K562 (cell line): ENCODE data around the gene STRA6. TPM values are rescaled to one million over a fixed set of nuclear protein-coding genes. Genes with fewer than 3 reads are reported as not detected.

Source experiments
- ATAC-seq: fragments of 200-7000 bp; cut with Tn5 transposase; 3 replicates; pipeline ENCODE4 v1.9.1; 2020; ENCODE audit warnings: moderate library complexity
- BruUV-seq: library from RNA; stranded (reverse); fragments of 400-500 nt; replicated peaks from 2 replicates; lab custom pipeline; 2021; lab: Mats Ljungman, UMichigan
- CTCF ChIA-PET: fragments of 300-600 bp; formaldehyde crosslinking; extraction: SDS; loops from one replicate; lab custom pipeline; 2021; ENCODE audit warnings: low intra/inter-chr PET ratio; lab: Yijun Ruan, JAX
- POLR2A ChIA-PET: fragments of 300-600, 350-650 bp; sonication (Branson Sonifier 250); formaldehyde crosslinking; extraction: SDS; loops from one replicate; lab custom pipeline; 2021; ENCODE audit warnings: antibody characterized with exemption, inconsistent platforms; lab: Yijun Ruan, JAX
- DNase-seq, 4 experiments: peaks; one replicate each; pipeline versions ENCODE4 v3.0.0 to v3.0.0-alpha.2; 2011 to 2018; ENCODE audit warnings: low spot score in 3 of 4, mixed read lengths in 3 of 4; ENCODE audit errors: extremely low read depth in 1 of 4
- FAIRE-seq: peaks from 2 replicates; lab custom pipeline; 2011; peaks lifted over from hg19 to GRCh38; lab: Jason Lieb, UNC
- H2AFZ ChIP-seq: 2 replicates; pipeline ENCODE4 v1.6.0; 2011; ENCODE audit warnings: low read depth, low read length, control low read depth, inconsistent platforms
- H3K27ac ChIP-seq: fragments of 200-600 bp; 3 replicates; pipeline ENCODE4 v1.8.0; 2011; ENCODE audit warnings: low read depth, mild to moderate bottlenecking, control low read depth, inconsistent platforms, low read length, moderate library complexity, mixed read lengths; ENCODE audit errors: extremely low read depth
- H3K27me3 ChIP-seq, 2 experiments: fragments of 300-600 bp in 1 of 2; 2 replicates in 1 of 2; 3 replicates in 1 of 2; pipeline versions ENCODE4 v1.6.0 to v1.8.0; 2011; ENCODE audit warnings: inconsistent platforms in 2 of 2, low read length in 2 of 2, mild to moderate bottlenecking in 1 of 2, mixed read lengths in 1 of 2, moderate library complexity in 1 of 2; ENCODE audit not compliant: control insufficient read depth in 2 of 2, insufficient read depth in 2 of 2
- H3K36me3 ChIP-seq: fragments of 300-600 bp; 3 replicates; pipeline ENCODE4 v1.8.0; 2011; ENCODE audit warnings: mild to moderate bottlenecking, low read length, inconsistent platforms; ENCODE audit not compliant: control insufficient read depth, insufficient read depth
- H3K4me1 ChIP-seq, 2 experiments: fragments of 200-600 bp in 1 of 2; replicated peaks in 1 of 2; 2 replicates in 1 of 2; 3 replicates in 1 of 2; pipeline versions ENCODE4 v1.5.1 to v1.8.0; 2011; ENCODE audit warnings: inconsistent platforms in 2 of 2, low read length in 2 of 2, mild to moderate bottlenecking in 1 of 2, mixed read lengths in 1 of 2, moderate library complexity in 1 of 2; ENCODE audit not compliant: control insufficient read depth in 2 of 2, insufficient read depth in 2 of 2
- H3K4me2 ChIP-seq: 2 replicates; pipeline ENCODE4 v1.6.1; 2011; ENCODE audit warnings: low read length, control low read depth, inconsistent platforms, mixed read lengths; ENCODE audit not compliant: insufficient read depth
- H3K4me3 ChIP-seq: fragments of 200-600 bp; sonication (generic), shearing (Covaris generic); 2 replicates; pipeline ENCODE4 v1.5.1; 2016; ENCODE audit warnings: control low read depth, inconsistent platforms
- H3K79me2 ChIP-seq: fragments of 200-600 bp; 3 replicates; pipeline ENCODE4 v1.8.0; 2011; ENCODE audit warnings: low read length, inconsistent platforms; ENCODE audit not compliant: control insufficient read depth, insufficient read depth
- H3K9ac ChIP-seq, 2 experiments: 2 replicates each; pipeline versions ENCODE4 v1.6.0 to v1.6.1; 2011; ENCODE audit warnings: low read depth in 2 of 2, low read length in 2 of 2, control low read depth in 1 of 2, inconsistent platforms in 1 of 2, mild to moderate bottlenecking in 1 of 2, mixed read lengths in 1 of 2; ENCODE audit not compliant: insufficient read depth in 1 of 2
- H3K9me1 ChIP-seq: one replicate; pipeline ENCODE4 v1.6.0; 2011; ENCODE audit warnings: inconsistent platforms, mild to moderate bottlenecking, low read length, moderate library complexity; ENCODE audit not compliant: control insufficient read depth, insufficient read depth
- H3K9me3 ChIP-seq: replicated peaks from 2 replicates; pipeline ENCODE4 v1.5.1; 2011; ENCODE audit warnings: low read depth, low read length, inconsistent platforms; ENCODE audit not compliant: control insufficient read depth, insufficient read depth
- H4K20me1 ChIP-seq: replicated peaks from 2 replicates; pipeline ENCODE4 v1.6.1; 2011; ENCODE audit warnings: low read length, inconsistent platforms, mixed read lengths; ENCODE audit not compliant: control insufficient read depth, insufficient read depth
- BRCA1 ChIP-seq, 2 experiments: fragments of 450-650 bp in 1 of 2; sonication (generic) in 1 of 2; formaldehyde crosslinking in 1 of 2; IDR thresholded peaks; 2 replicates each; pipeline versions ENCODE4 v1.5.0 to v1.6.1; 2017 to 2020; ENCODE audit warnings: mild to moderate bottlenecking in 1 of 2, missing genetic modification reagents in 1 of 2
- BRD9 ChIP-seq: fragments of 450-650 bp; IDR thresholded peaks from 2 replicates; pipeline ENCODE4 v1.6.1; 2018; ENCODE audit warnings: low read depth; ENCODE audit not compliant: partially characterized antibody
- CREB1 ChIP-seq, 2 experiments: sonication (generic) in 1 of 2; formaldehyde crosslinking in 1 of 2; IDR thresholded peaks; 2 replicates each; pipeline versions ENCODE4 v1.6.1 to v1.8.0; 2012 to 2022; ENCODE audit warnings: inconsistent platforms in 1 of 2, mild to moderate bottlenecking in 1 of 2, missing genetic modification reagents in 1 of 2, moderate library complexity in 1 of 2
- RAD51 ChIP-seq: fragments of 450-650 bp; IDR thresholded peaks from 2 replicates; pipeline ENCODE4 v1.7.1; 2016; ENCODE audit warnings: low read depth, mild to moderate bottlenecking, borderline replicate concordance
- RREB1 ChIP-seq: fragments of 250-450 bp; sonication (Bioruptor Pico); IDR thresholded peaks from 2 replicates; pipeline ENCODE4 v1.4.0; 2020
- STAT5B ChIP-seq: fragments of 250-450 bp; sonication (Bioruptor Pico); IDR thresholded peaks from 2 replicates; pipeline ENCODE4 v1.8.0; 2021; ENCODE audit warnings: mild to moderate bottlenecking, inconsistent platforms
- ZNF212 ChIP-seq: fragments of 450-650 bp; formaldehyde crosslinking; IDR thresholded peaks from 2 replicates; pipeline ENCODE4 v1.4.0; 2020; ENCODE audit warnings: mild to moderate bottlenecking
- WGBS: fragments of 100-300 bp; shearing (Covaris generic); methylation state at CpG from one replicate; pipeline ENCODE4 v1.1.6; 2016; ENCODE audit warnings: low coverage, mixed read lengths; ENCODE audit not compliant: insufficient coverage; ENCODE audit errors: missing lambda C conversion rate; 5-methylcytosine and 5-hydroxymethylcytosine counted together
- in situ Hi-C: fragments of 300-500 bp; cut with MboI; formaldehyde crosslinking; loops from 4 replicates; pipeline ENCODE4 v1.15.0; 2018; ENCODE audit warnings: inconsistent platforms, mixed read lengths
- intact Hi-C: fragments of 100-400 bp; cut with micrococcal nuclease; formaldehyde crosslinking; loops from 2 replicates; pipeline ENCODE4 v1.14.2; 2022
- polyA plus RNA-seq, 8 experiments: library from polyadenylated mRNA; depleted of rRNA in 4 of 8; stranded (reverse) in 5 of 8; unstranded in 3 of 8; fragments of >200 nt; fragmentation: Nextera tagmentation in 2 of 8; fragmentation: Illumina TruSeq in 1 of 8; extraction: Ambion mirVana in 2 of 8; extraction: Trizol in 1 of 8; gene quantifications; 2 replicates each; pipeline versions ENCODE4 v1.2.1 to v1.2.3, GENCODE V29; 2011 to 2014; ENCODE audit warnings: inconsistent platforms in 1 of 8, missing spikeins in 1 of 8
- total RNA-seq, 7 experiments: library from RNA; depleted of rRNA in 6 of 7; stranded (reverse); fragments of >200 nt in 6 of 7; fragmentation: Illumina TruSeq in 2 of 7; extraction: Trizol in 2 of 7; gene quantifications; 2 replicates each; pipeline versions ENCODE4 v1.2.1 to v1.2.3, GENCODE V29; 2011 to 2021; ENCODE audit warnings: low replicate concordance in 1 of 7
- TF ChIP-seq, protein P1 (sequence below), 2 experiments: IDR thresholded peaks; 2 replicates each; pipeline ENCODE4 v1.6.1; 2011; ENCODE audit warnings: borderline replicate concordance in 1 of 2, control low read depth in 1 of 2, low read depth in 1 of 2, low read length in 1 of 2, mild to moderate bottlenecking in 1 of 2, mixed read lengths in 1 of 2, moderate library complexity in 1 of 2; ENCODE audit not compliant: insufficient read depth in 1 of 2, insufficient read length in 1 of 2, poor library complexity in 1 of 2, severe bottlenecking in 1 of 2; ENCODE audit errors: extremely low read depth in 1 of 2
- TF ChIP-seq, protein P2 (sequence below): fragments of 450-650 bp; formaldehyde crosslinking; IDR thresholded peaks from 2 replicates; pipeline ENCODE4 v1.4.0; 2020; ENCODE audit warnings: mild to moderate bottlenecking

STRA6 gene
- total and polyA plus RNA-seq, 9 of the 15 experiments (the other 6 are each of a cell fraction or from before 2014, with no cell fraction given) = 0.04 to 2.0 (median 0.43) TPM; not detected in 2

DNA sequence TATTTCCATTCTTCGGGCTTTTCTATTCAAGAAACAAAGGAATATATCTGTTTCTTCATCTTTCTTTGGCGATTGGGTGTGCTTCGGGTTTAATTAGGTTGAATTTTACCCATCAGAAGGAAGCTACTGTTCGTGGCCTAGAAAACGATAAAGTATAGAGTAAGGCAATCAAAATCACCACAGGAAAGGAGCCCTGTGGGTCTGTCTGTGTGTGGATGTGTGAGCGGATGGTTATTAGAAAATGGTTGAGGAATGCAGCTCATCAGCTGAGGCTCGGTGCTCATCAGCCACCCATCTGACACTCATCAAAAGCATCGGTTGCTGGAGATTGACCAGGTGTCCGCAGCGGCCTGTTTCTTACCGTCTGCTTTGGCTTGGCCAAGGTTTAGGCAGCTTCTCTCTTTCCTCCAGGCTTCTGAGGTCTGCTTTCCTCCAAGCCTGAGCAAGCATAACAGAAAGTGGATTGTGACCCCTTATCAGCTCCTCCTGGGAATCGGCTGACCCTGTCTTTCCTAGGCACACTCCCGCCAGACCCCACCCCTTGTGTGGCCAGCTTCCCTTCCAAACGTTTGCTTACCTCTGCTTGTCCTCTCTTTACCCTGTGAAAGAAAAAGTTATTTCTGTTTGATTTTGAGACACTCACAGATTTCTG, 46.7 kb downstream of the STRA6 start:
- Histone ChIP-seq H2AFZ (no peak overlapping the region), H3K4me3 (no peak overlapping the region), H3K4me2 (no peak overlapping the region), H3K27me3 (peaks cover 22 to 34% of the 10 kb centered on the region in 2 experiments), H3K79me2 (no peaks in the 10 kb centered on the region), H4K20me1 (peaks cover 12% of the 10 kb centered on the region; the same call in 1 of the 2 replicates), H3K27ac (no peak overlapping the region), H3K9me1 (no peaks in the 10 kb centered on the region), H3K9ac (no peak overlapping the region), H3K4me1 (no peaks in the 10 kb centered on the region), H3K36me3 (no peaks in the 10 kb centered on the region), H3K9me3 (no peaks in the 10 kb centered on the region)
- intact Hi-C loops = no loop called here
- POLR2A ChIA-PET = interaction anchor here (1.0 to 2.1 kb wide), 3 partner anchors 9 to 21 kb away, joined by 3 to 9 read pairs (median 3); no protein-coding TSS in a partner anchor
- BruUV-seq = no TSS peak
- no peak for ATAC-seq
- FAIRE-seq = no peak
- in situ Hi-C loops = no loop called here
- DNase-seq = no peak
- CTCF ChIA-PET = no interaction called here
- TF ChIP-seq RREB1 (CRISPR knock-in tag) (no peak), ZNF212 (CRISPR knock-in tag) (no peak), STAT5B (CRISPR knock-in tag) (no peak), BRCA1 (IDR thresholded peaks at IDR 0.05) (no peak), BRCA1 (CRISPR knock-in tag; IDR thresholded peaks at IDR 0.05) (no peak), RAD51 (no peak), BRD9 (no peak), CREB1 (IDR thresholded peaks at IDR 0.05) (no peak), CREB1 (CRISPR knock-in tag; IDR thresholded peaks at IDR 0.05) (no peak)
- TF ChIP-seq, protein P1, sequence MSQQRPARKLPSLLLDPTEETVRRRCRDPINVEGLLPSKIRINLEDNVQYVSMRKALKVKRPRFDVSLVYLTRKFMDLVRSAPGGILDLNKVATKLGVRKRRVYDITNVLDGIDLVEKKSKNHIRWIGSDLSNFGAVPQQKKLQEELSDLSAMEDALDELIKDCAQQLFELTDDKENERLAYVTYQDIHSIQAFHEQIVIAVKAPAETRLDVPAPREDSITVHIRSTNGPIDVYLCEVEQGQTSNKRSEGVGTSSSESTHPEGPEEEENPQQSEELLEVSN (IDR thresholded peaks at IDR 0.05; ENCODE audit: borderline replicate concordance in 1 of 2, extremely low read depth in 1 of 2, insufficient read depth in 1 of 2, insufficient read length in 1 of 2, low read depth in 1 of 2, low read length in 1 of 2, poor library complexity in 1 of 2, severe bottlenecking in 1 of 2) = no peak
- TF ChIP-seq, protein P2, sequence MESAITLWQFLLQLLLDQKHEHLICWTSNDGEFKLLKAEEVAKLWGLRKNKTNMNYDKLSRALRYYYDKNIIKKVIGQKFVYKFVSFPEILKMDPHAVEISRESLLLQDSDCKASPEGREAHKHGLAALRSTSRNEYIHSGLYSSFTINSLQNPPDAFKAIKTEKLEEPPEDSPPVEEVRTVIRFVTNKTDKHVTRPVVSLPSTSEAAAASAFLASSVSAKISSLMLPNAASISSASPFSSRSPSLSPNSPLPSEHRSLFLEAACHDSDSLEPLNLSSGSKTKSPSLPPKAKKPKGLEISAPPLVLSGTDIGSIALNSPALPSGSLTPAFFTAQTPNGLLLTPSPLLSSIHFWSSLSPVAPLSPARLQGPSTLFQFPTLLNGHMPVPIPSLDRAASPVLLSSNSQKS = no peak
- WGBS = 2% methylated on average over 14 of the region's 14 CpGs
